ENCODE results near the gene DNM1L. TPM values are rescaled to one million over a fixed set of nuclear protein-coding genes. Genes with fewer than 3 reads are reported as not detected.

Gene DNM1L
- total RNA-seq, 2 donors from 2014 or later: 27.2 to 35.9 TPM

- DNase-seq: no peak
- WGBS, 2 donors: 50 to 72% methylated on average over 2 of the region's 2 CpGs
- no peaks in the 10 kb centered on the region for H3K9me3 ChIP-seq
- intact Hi-C loops (cut with DNase I): loop anchor here (10.0 kb wide), 1 partner anchor 196 kb away; no protein-coding TSS in a partner anchor
- H3K27me3 ChIP-seq: no peaks in the 10 kb centered on the region
- no peaks in the 10 kb centered on the region for H3K4me1 ChIP-seq
- TF ChIP-seq CTCF (IDR thresholded peaks at IDR 0.05): no peak
- TF ChIP-seq POLR2A (IDR thresholded peaks at IDR 0.05): no peak
- ATAC-seq: no peak
- no peaks in the 10 kb centered on the region for H3K36me3 ChIP-seq (replicated peaks in 1 of 2; ENCODE audit: insufficient read depth in 1 of 2, low read depth in 2 of 2)
- no peak overlapping the region for H3K4me3 ChIP-seq
- H3K27ac ChIP-seq: no peak overlapping the region
These were observed 28.6 kb upstream of the DNM1L start for GRCh38 chr12:32650508-32650907.

GRCh38 chr12:32651151-32651955, 27.7 kb upstream of the DNM1L start:
- DNase-seq: no peak
- no peaks in the 10 kb centered on the region for H3K4me1 ChIP-seq
- WGBS, 2 donors: 90 to 93% methylated on average over 5 of the region's 5 CpGs
- H3K9me3 ChIP-seq: no peaks in the 10 kb centered on the region
- H3K4me3 ChIP-seq: no peak overlapping the region
- no peak for TF ChIP-seq POLR2A (IDR thresholded peaks at IDR 0.05)
- TF ChIP-seq CTCF (IDR thresholded peaks at IDR 0.05): no peak
- intact Hi-C loops (cut with DNase I): loop anchor here (10.0 kb wide), 1 partner anchor 197 kb away; no protein-coding TSS in a partner anchor
- H3K27me3 ChIP-seq: no peaks in the 10 kb centered on the region
- no peak overlapping the region for H3K27ac ChIP-seq
- no peaks in the 10 kb centered on the region for H3K36me3 ChIP-seq (replicated peaks in 1 of 2; ENCODE audit: insufficient read depth in 1 of 2, low read depth in 2 of 2)
- no peak for ATAC-seq

GRCh38 chr12:32651956-32652210, 27.2 kb upstream of the DNM1L start:
- ATAC-seq: no peak
- WGBS, 2 donors: 72 to 76% methylated on average over 4 of the region's 4 CpGs
- TF ChIP-seq CTCF (IDR thresholded peaks at IDR 0.05) (no peak), POLR2A (IDR thresholded peaks at IDR 0.05) (no peak)
- Histone ChIP-seq H3K27me3 (no peaks in the 10 kb centered on the region), H3K27ac (no peak overlapping the region), H3K9me3 (no peaks in the 10 kb centered on the region), H3K4me3 (no peak overlapping the region), H3K4me1 (no peaks in the 10 kb centered on the region), H3K36me3 (replicated peaks in 1 of 2; ENCODE audit: insufficient read depth in 1 of 2, low read depth in 2 of 2) (no peaks in the 10 kb centered on the region)
- intact Hi-C loops (cut with DNase I): loop anchor here (10.0 kb wide), 1 partner anchor 197 kb away; no protein-coding TSS in a partner anchor
- DNase-seq: no peak

- intact Hi-C loops (cut with DNase I): loop anchor here (10.0 kb wide), 2 partner anchors 205 to 295 kb away; no protein-coding TSS in a partner anchor
- no peaks in the 10 kb centered on the region for H3K4me1 ChIP-seq
- H3K4me3 ChIP-seq: no peak overlapping the region
- no peaks in the 10 kb centered on the region for H3K27me3 ChIP-seq
- H3K27ac ChIP-seq: no peak overlapping the region
- TF ChIP-seq POLR2A (IDR thresholded peaks at IDR 0.05) (no peak), CTCF (IDR thresholded peaks at IDR 0.05) (no peak)
- H3K9me3 ChIP-seq: no peaks in the 10 kb centered on the region
- no peaks in the 10 kb centered on the region for H3K36me3 ChIP-seq (replicated peaks in 1 of 2; ENCODE audit: insufficient read depth in 1 of 2, low read depth in 2 of 2)
- 40 to 49% methylated on average over 6 of the region's 6 CpGs for WGBS, 2 donors
- DNase-seq (no peak), ATAC-seq (no peak)
These were observed 19.1 kb upstream of the DNM1L start for GRCh38 chr12:32659908-32660440.

Measured in body of pancreas (tissue), 4 donors.